ENCODE data around the gene MRPL34.

MRPL34 gene

GRCh38 chr19:17327654-17328516 is 22.2 kb downstream of the MRPL34 start:
- no peak for DNase-seq (ENCODE audit: low read depth in 2 of 2)

DNA sequence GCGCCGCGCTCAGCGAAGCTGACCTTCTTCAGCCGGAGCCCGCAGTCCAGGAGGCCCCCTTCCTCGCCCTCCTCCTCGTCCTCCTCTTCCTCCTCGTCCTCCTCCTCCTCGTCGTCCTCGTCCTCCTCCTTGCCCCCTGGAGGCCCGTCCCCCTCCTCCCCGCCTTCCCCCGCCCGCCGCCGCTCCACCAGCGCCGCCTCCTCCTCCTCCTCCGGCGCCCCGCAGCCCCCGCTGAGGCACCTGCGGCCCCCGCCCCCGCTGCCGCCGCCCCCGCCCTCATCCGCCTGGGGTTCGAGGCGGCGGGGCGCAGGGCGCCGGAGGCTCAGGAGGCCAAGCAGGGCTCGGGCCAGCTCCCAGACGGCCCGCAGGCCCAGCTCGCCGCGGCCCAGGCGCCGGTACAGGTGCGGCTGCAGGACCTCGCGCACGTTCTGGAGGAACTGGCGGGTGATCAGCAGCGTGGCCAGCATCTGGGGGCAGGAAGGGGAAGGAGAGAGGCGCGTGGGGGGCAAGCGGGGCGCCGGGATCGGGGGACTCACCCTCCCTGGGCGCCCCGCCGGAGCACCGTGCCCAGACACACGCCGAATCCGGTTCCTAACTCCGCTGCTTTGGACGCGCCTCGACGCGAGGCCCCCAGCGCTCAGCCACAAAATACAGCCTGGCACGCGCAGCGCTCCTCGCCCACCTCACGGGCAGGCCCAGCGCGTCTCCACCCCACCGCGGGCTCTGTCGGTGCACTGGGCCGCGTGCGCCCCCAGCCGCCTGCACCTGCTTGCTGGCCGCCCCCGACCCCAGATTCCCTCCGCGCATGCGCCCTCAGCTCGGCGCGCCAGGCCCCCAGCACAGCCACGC is 23.1 kb downstream of the MRPL34 start:
- DNase-seq (ENCODE audit: low read depth in 2 of 2) = no peak

GRCh38 chr19:17329366-17330261 is 23.9 kb downstream of the MRPL34 start:
- DNase-seq (ENCODE audit: low read depth in 2 of 2) = no peak

- no peak for DNase-seq (ENCODE audit: low read depth in 2 of 2)
Observed at GRCh38 chr19:17330262-17331044, 24.8 kb downstream of the MRPL34 start.

- no peak for DNase-seq (ENCODE audit: low read depth in 2 of 2)
Observed at GRCh38 chr19:17331045-17331558, 25.4 kb downstream of the MRPL34 start.

GRCh38 chr19:17332360-17332676 is 26.6 kb downstream of the MRPL34 start:
- DNase-seq (ENCODE audit: low read depth in 2 of 2) = no peak

DNA sequence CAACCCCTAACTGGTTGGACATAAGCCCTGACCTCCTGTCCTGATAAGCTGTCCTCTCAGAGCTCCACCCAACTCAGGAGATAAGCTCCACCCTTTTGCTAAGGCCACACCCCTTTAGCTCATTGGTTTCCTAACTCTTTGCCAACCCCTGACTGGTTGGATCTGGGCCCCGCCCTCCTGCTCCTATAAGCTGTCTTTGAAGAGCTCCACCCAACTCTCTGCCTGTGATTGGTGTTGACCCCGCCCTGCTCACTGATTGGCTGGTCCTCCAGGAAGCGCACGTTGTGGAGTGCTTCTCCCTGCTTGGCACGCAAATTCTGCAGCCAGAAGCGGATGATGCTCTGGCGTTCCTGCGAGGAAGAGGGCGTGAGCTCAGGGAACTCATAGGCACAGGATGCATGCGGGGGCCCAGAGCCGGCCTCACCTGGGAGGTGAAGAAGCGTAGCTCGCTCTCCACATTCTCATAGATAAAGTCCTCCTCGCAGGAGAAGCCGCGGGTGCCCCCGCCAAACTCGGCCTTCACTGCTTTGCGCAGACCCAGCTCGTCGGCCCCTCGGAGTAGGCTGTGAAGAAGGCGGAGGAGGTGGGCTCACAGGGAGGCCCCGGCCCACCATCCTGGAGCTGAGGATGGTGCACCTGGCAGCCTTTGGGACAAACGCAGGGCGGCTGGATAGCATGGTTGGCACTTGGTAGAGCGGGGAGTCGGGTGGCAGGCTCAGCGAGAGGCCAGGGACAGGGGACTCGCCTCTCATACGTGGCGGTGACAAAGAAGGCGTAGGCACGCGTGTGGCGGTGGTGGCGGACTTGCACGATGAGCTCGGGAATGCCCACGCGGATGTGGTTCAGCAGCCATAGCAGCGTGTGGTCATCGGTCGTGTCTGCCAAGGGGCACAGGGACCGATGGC is 27.3 kb downstream of the MRPL34 start:
- no peak for DNase-seq (ENCODE audit: low read depth in 2 of 2)

DNA sequence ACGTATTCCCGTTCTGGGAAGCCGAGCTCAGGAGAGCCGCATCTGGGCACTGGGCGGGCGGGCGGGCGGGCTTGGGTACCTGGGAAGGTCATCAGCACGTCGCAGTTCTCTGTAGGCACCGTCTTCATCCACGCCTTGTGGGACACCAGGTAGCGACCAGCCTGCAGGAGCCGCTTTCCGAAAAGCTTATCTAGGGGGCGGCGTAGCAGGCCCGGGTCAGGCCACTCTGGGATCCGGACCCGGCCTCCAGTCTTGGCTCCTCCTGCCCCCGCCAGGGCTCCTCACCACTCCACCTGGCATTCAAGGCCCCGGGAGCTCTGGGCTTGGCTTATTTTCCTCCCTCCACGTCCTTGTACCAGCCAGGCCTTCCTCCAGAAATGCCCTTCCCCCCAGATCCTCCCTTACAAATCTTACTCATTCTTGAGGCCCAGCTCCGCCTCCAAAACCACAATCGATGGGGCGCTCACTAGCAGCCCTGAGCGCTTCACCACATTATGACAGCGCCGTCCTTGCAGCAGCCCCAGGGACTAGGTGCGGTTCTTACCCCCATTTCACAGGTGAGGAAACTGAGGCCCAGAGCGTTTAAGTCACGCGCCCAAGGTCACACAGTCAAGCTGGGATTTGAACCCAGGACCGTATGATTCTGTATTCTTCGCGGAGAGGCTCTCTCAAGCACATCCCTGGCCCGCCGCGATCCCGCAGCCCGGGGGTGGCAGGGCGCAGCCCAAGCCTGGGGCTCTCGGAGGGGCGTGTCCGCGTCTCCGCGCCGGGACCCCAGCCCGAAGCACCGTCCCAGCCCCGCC is 28.1 kb downstream of the MRPL34 start:
- DNase-seq (ENCODE audit: low read depth in 2 of 2) = peak; percentile 51

DNA sequence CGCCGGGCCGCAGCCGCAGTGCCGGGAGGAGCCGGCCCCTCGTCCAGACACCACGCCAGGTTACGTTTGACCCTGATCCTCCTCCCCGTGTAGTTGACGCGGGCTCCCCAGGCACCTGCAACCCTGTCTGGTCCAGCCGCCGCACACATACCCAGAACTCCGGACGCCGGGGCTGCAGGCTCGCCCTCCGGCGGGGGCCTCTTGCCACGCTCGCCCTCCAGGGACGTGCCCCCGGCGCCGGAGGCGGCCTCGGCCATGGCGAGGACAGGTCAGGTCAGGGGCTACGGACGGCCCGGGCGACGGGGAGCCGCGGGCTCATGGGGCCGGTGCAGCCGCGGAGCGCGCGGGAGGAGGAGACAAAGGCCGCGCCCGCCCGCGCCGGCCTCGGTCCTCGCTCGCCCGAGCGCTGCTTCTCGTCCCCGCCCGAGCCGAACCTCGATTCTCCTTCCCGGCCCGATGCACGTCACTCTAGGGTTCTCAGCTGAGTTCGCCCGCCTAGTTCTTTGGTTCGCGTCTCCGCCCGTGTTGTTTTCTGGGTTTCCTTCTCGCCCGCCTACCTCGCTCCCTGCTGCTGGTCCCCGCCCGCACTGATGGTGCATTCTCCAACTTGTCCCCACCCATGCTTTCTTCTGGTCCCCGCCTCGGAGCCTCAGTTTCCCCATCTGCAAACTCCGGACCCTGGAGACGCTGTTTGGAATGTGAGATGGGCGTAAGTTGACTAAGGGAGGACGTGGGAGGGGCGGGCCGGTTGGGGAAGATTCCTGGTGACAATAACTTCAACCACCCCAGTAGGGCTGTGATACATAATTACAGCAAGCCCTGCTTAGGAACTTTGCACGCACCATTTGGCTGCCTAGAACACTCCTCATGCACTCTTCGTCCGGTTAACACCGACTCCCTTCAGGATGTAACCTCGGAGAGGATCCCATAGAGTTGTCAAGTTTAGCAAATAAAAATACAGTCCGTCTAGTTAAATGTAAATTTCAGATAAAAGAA is 29.0 kb downstream of the MRPL34 start, which contains the start of gene ANO8:
ANO8 (minus strand) TSS at position 442 of the 996 bp plus-strand sequence; CDS start at position 257, 185 bp downstream.
- peak; percentile 98 for DNase-seq (ENCODE audit: low read depth in 2 of 2)

DNA sequence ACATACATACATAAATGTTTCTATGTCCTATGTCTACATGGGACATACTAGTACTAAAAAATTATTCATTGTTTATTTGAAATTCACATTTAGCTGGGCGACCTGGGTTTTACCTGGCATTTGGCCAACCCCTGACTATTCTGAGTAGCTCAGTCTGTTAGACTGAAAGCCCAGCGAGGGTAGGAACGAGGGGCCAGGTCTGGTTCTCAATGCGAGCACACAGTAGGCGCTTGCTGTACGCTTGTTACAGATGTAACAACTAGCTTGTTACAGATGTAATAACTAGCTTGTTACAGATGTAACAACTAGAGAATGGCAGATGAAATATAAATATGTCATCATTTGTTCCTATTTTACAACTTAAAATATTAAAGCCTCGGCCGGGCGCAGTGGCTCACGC is 29.9 kb downstream of the MRPL34 start:
- DNase-seq (ENCODE audit: low read depth in 2 of 2) = no peak

DNA sequence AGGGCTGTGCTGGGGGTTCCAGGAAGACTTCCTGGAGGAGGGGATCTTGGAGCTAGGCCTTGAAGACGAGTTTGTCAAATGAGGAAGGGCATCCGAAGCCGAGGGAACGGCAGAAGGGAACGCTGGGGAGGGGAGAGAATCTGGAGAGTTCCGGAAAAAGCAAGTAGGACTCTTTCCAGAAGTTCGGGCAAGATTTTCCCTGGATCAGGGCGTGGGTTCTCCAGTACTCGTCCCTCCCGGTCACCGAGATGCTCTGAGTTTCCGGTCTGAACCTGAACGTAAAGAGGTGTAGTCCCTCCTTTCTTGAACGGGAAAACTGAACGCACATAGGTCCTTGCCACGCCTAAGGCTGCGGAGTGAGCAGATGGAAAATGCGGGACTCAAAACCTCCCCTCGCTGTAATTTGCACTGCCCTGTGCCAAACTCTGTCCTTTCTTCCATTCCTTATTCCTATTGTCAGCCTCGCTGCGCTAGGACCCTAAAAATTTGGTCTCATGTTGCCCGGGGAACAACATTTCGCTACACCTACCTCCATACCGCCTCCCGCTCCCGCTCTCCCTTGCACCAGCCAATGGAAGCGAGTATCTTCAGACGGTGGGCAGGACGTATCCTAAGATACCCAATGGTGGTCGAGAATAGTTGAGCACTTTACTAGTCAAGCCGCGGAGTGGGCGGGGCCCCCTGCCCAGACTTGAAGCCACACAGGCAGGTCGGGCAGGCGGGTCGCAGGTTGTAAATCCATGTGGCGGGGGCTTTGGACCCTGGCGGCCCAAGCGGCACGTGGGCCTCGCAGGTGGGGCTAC is 31.4 kb downstream of the MRPL34 start, which contains the start of gene GTPBP3:
GTPBP3 (plus strand) TSS at position 682 of the 803 bp plus-strand sequence; CDS start at position 741, 59 bp downstream.
- DNase-seq (ENCODE audit: low read depth in 2 of 2) = peak; percentile 94 to 95

- no peak for DNase-seq (ENCODE audit: low read depth in 2 of 2)
Observed at GRCh38 chr19:17337675-17338432, 32.2 kb downstream of the MRPL34 start.

DNA sequence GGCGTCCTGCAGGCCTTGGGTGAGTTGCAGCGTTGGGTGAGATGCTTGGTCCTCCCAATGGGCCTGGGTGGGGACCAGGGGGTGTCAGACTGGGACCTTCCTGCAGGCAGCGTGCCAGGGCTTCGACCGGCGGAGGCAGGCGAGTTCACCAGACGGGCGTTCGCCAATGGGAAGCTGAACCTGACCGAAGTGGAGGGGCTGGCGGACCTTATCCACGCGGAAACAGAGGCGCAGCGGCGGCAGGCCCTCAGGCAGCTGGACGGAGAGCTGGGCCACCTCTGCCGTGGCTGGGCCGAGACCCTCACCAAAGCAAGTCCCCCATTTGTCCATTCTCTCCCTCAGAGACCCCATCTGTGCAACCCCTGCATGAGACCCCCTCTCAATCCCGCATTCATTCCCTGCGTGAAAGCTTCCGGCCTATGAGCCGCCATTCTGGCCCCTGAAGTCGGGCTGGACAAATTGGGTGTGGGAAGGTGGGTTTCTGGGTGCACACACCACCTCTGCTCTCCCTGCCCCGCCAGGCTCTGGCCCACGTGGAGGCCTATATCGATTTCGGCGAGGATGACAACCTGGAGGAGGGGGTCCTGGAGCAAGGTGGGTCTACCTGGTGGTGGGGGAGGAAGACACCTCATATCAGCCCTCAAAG is 32.9 kb downstream of the MRPL34 start:
- no peak for DNase-seq (ENCODE audit: low read depth in 2 of 2)

GRCh38 chr19:17339088-17339741 is 33.5 kb downstream of the MRPL34 start:
- DNase-seq (ENCODE audit: low read depth in 2 of 2) = no peak

Measured in fibroblast of skin of left biceps (primary cell).